Neural cell (in vitro differentiated cells): ENCODE measurements around the gene MLST8.

Experiments used
- CTCF ChIP-seq: fragments of 450-650 bp; IDR thresholded peaks from 2 replicates; pipeline ENCODE4 v1.5.1; 2014; ENCODE audit warnings: antibody characterized with exemption, mild to moderate bottlenecking, moderate library complexity; ENCODE audit not compliant: poor library complexity, severe bottlenecking
- EP300 ChIP-seq: fragments of 450-650 bp; conservative IDR thresholded peaks from 2 replicates; pipeline ENCODE4 v1.6.1; 2014; ENCODE audit warnings: antibody characterized with exemption, mild to moderate bottlenecking, moderate library complexity; ENCODE audit not compliant: poor library complexity, severe bottlenecking
- EZH2 ChIP-seq: fragments of 200-600, 300-800 bp; shearing (Covaris generic), sonication (generic); IDR thresholded peaks from 2 replicates; pipeline ENCODE4 v1.6.1; 2014; ENCODE audit warnings: antibody characterized with exemption, low read length, borderline replicate concordance, mild to moderate bottlenecking; ENCODE audit not compliant: insufficient read depth, poor library complexity, severe bottlenecking
- POLR2AphosphoS5 ChIP-seq: IDR thresholded peaks from 2 replicates; pipeline ENCODE4 v1.6.1; 2012
- RAD21 ChIP-seq: fragments of 450-650 bp; conservative IDR thresholded peaks from 2 replicates; pipeline ENCODE4 v1.6.1; 2014; ENCODE audit warnings: antibody characterized with exemption, mild to moderate bottlenecking, moderate library complexity
- REST ChIP-seq: IDR thresholded peaks from 2 replicates; pipeline ENCODE4 v1.6.1; 2012; ENCODE audit warnings: borderline replicate concordance
- SMC3 ChIP-seq: fragments of 450-650 bp; conservative IDR thresholded peaks from 2 replicates; pipeline ENCODE4 v1.6.1; 2014; ENCODE audit warnings: antibody characterized with exemption, mild to moderate bottlenecking, moderate library complexity; ENCODE audit not compliant: poor library complexity

GRCh38 chr16:2210386-2211365 is 5.4 kb downstream of the MLST8 start, which contains the start of gene BRICD5:
- TF ChIP-seq CTCF (no peak), EP300 (no peak), POLR2AphosphoS5 (no peak), RAD21 (no peak), REST (no peak), EZH2 (no peak), SMC3 (no peak)
